ENCODE measurements around the gene FCHO1.

- TF ChIP-seq MXI1 (IDR thresholded peaks at IDR 0.05; ENCODE audit: low read depth, low read length) (no peak), EP300 (IDR thresholded peaks at IDR 0.05; ENCODE audit: borderline replicate concordance in 1 of 2, control insufficient read depth in 1 of 2, low read depth in 2 of 2, low read length in 2 of 2) (no peak), TARDBP (IDR thresholded peaks at IDR 0.05; ENCODE audit: borderline replicate concordance) (no peak), NR2C2 (IDR thresholded peaks at IDR 0.05; ENCODE audit: borderline replicate concordance, control insufficient read depth, insufficient read length, low read depth) (no peak), PBX3 (IDR thresholded peaks at IDR 0.05; ENCODE audit: insufficient replicate concordance, low read depth, low read length) (no peak), ZNF274 (IDR thresholded peaks at IDR 0.05; ENCODE audit: insufficient read depth, insufficient read length) (no peak), HDAC2 (IDR thresholded peaks at IDR 0.05) (no peak), SPI1 (IDR thresholded peaks at IDR 0.05; ENCODE audit: borderline replicate concordance, insufficient read depth, low read depth, low read length) (no peak), MYB (IDR thresholded peaks at IDR 0.05; ENCODE audit: borderline replicate concordance, low read depth, low read length) (no peak), YY1 (IDR thresholded peaks at IDR 0.05; ENCODE audit: low read depth, low read length) (no peak), REST (IDR thresholded peaks at IDR 0.05; ENCODE audit: low read depth, low read length) (no peak)
Measured at GRCh38 chr19:17817668-17818363, 66.5 kb downstream of the FCHO1 start.

Data from GM12878 (cell line).